Activated CD8-positive, alpha-beta T cell treated with anti-CD3 and anti-CD28 coated beads, Interleukin-2, amount 10 ng/mL, durations not matched to agents 7 days and 5 days (primary cell): ENCODE results near the gene TFEB. TPM values are rescaled to one million over a fixed set of nuclear protein-coding genes. Genes with fewer than 3 reads are reported as not detected.
A peak's percentile ranks its signal among the peaks of the same experiment; 100 is the strongest.

ENCODE experiments used
- ATAC-seq: fragments of 150-1000 bp; cut with Tn5 transposase; one replicate; pipeline ENCODE4 v1.10.0; 2021; ENCODE audit warnings: moderate library complexity
- CTCF ChIA-PET: fragments of 350-600 bp; sonication (Branson Sonifier 250); formaldehyde crosslinking; loops from one replicate; lab custom pipeline; 2021; ENCODE audit warnings: antibody characterized with exemption; lab: Charles Lee
- POLR2A ChIA-PET: fragments of 350-600 bp; sonication (Branson Sonifier 250); formaldehyde crosslinking; loops from one replicate; lab custom pipeline; 2021; ENCODE audit warnings: antibody characterized with exemption; lab: Charles Lee
- DNase-seq: peaks from one replicate; pipeline ENCODE4 v3.0.0-alpha.2; 2020
- H3K27ac Mint-ChIP-seq: one replicate; pipeline ENCODE4 v1.8.0; 2021; ENCODE audit warnings: mild to moderate bottlenecking, mixed read lengths
- H3K27me3 Mint-ChIP-seq: one replicate; pipeline ENCODE4 v1.8.0; 2021; ENCODE audit warnings: low read depth, mixed read lengths
- H3K36me3 Mint-ChIP-seq: one replicate; pipeline ENCODE4 v1.8.0; 2021; ENCODE audit warnings: low read depth, mixed read lengths
- H3K4me1 Mint-ChIP-seq: one replicate; pipeline ENCODE4 v1.8.0; 2021; ENCODE audit warnings: low read depth, mixed read lengths
- H3K4me3 Mint-ChIP-seq: one replicate; pipeline ENCODE4 v1.8.0; 2021; ENCODE audit warnings: mild to moderate bottlenecking, mixed read lengths
- H3K9me3 Mint-ChIP-seq: one replicate; pipeline ENCODE4 v1.8.0; 2022; ENCODE audit warnings: mixed read lengths; ENCODE audit not compliant: insufficient read depth
- total RNA-seq, 2 experiments: library from RNA; stranded (reverse); gene quantifications; one replicate each; pipeline ENCODE4 v1.2.3, GENCODE V29; 2021

The TFEB gene
- total RNA-seq, 2 experiments from 2014 or later: 18.5 to 21.2 TPM

DNA sequence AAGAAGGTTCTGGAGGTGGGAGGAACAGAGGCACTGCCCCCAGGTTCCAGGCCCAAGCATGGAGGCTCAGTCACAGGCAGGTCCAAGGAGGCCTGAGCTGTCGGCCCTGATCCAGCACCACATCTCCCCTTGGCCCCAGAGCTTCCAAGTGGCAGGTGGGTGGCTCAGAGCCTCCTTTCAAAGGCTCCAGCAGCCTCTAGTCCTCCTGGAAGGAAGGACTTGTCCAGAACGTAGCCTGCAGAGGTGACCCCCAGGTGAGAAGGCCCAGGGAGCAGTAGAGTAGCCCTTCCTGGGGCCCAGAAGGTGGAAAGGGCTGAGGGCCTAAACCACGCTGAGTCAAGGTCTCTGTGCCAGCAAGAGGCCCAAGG, 7.7 kb downstream of the TFEB start:
- Mint-ChIP-seq H3K27me3 (no peaks in the 10 kb centered on the region), H3K27ac (no peak overlapping the region), H3K36me3 (peaks cover 3% of the 10 kb centered on the region), H3K4me1 (peaks cover 44% of the 10 kb centered on the region), H3K4me3 (no peak overlapping the region), H3K9me3 (no peaks in the 10 kb centered on the region)
- DNase-seq (no peak), ATAC-seq (no peak)
- ChIA-PET POLR2A (interaction anchor here (1.6 kb wide), 1 partner anchor 9 kb away, joined by 3 read pairs; no protein-coding TSS in a partner anchor), CTCF (interaction anchor here (0.8 to 1.9 kb wide), 2 partner anchors 8 to 21 kb away, joined by 3 to 5 read pairs; no protein-coding TSS in a partner anchor)

DNA sequence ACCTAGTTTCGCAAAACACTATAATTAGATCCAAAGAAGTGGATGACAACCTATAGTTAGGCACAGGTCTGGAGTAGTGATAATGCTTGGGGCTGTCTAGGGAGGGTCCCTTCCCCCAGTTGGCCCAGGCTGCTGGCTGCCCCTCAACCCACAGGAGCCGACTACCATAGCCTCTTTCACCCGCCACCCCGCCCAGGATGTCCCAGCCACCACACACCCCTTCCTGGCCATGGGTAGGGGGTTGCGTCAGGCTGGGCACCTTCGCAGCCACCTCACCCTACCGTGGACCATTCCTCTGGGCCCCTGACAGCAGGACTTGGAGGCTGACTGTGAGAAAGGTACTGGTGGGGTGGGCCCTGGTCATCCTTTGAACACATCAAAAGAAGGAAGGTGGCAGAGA, 8.5 kb downstream of the TFEB start:
- H3K9me3 Mint-ChIP-seq: no peaks in the 10 kb centered on the region
- ChIA-PET CTCF (no interaction called here), POLR2A (interaction anchor here (1.6 kb wide), 1 partner anchor 8 kb away, joined by 3 read pairs; no protein-coding TSS in a partner anchor)
- H3K27ac Mint-ChIP-seq: peak overlapping the region; percentile 39
- DNase-seq: no peak
- H3K27me3 Mint-ChIP-seq: no peaks in the 10 kb centered on the region
- no peaks in the 10 kb centered on the region for H3K36me3 Mint-ChIP-seq
- H3K4me1 Mint-ChIP-seq: peaks cover 40% of the 10 kb centered on the region
- peak; percentile 24 for ATAC-seq
- no peak overlapping the region for H3K4me3 Mint-ChIP-seq

DNA sequence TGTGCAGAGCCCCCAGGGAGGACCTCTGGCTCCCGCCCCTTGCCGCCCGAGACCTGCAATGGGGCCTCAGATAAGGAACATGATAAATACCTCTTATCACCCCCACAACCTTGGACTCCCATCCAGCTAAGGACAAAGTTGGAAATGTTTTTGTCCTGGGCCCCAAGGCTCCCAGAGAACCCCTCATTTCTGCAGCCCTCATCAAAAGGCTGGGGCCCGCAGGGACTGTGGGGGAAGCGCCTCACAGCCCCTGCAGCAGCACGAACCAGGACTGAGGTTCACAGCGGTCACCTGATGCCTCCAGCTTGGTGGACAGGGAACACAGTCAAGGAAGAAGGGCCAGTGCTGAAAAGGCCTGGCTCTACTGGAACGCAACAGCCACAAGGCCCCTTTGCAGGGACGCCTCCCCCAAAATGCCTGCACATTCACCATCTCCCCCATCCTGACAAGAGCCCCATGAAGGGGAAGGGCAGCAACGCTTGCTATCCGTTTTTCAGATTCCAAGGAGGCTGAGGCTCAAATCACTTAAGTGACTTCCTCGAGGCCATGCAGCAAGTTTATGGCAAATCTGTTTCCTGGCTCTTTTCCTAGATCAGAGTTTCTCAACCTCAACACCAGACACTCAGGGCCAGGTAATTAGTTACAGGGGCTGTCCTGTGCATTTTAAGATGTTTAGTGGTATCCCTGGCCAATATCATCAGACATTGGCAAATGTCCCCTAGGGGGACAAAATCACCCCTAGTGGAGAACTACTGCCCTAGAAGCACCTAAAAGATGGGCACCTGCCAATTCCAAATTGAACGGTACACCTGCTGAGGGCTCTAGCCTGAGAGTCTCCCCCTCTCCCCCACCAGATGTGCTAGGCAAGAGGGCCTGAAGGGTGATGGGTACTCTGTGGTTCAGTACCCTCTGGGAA, 10.6 kb downstream of the TFEB start:
- no peaks in the 10 kb centered on the region for H3K36me3 Mint-ChIP-seq

DNA sequence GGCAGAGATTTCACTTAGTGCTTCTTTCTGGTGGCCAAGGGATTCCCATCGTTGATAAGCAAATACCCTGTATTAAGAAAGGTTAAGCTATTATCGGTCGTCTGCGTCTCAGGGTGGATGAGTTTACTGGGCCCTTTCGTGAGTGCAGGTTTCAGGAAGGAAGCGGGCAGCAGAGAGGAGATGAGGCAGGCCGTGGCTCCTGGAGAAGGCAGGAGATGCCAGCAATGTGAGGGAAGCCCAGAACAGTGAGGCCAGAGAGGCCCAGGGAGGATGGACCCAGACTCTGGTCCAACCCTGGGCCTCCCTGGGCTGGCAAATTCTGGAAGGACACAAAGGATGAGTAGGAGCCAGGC, 11.2 kb downstream of the TFEB start:
- Mint-ChIP-seq H3K9me3 (no peaks in the 10 kb centered on the region), H3K36me3 (no peaks in the 10 kb centered on the region), H3K27ac (no peak overlapping the region), H3K4me1 (peaks cover 18% of the 10 kb centered on the region), H3K27me3 (no peaks in the 10 kb centered on the region), H3K4me3 (no peak overlapping the region)
- no peak for DNase-seq
- ChIA-PET CTCF (interaction anchor here (0.8 kb wide), 1 partner anchor 9 kb away, joined by 6 read pairs; no protein-coding TSS in a partner anchor), POLR2A (no interaction called here)
- no peak for ATAC-seq

More for the DNA sequence above, 10.6 kb downstream of the TFEB start:
- H3K4me1 Mint-ChIP-seq: peaks cover 22% of the 10 kb centered on the region
- H3K27me3 Mint-ChIP-seq: no peaks in the 10 kb centered on the region
- no peak overlapping the region for H3K27ac Mint-ChIP-seq
- ChIA-PET POLR2A (no interaction called here), CTCF (interaction anchor here (0.8 kb wide), 1 partner anchor 8 kb away, joined by 6 read pairs; no protein-coding TSS in a partner anchor)
- H3K9me3 Mint-ChIP-seq: no peaks in the 10 kb centered on the region
- no peak for DNase-seq
- no peak overlapping the region for H3K4me3 Mint-ChIP-seq
- ATAC-seq: no peak

DNA sequence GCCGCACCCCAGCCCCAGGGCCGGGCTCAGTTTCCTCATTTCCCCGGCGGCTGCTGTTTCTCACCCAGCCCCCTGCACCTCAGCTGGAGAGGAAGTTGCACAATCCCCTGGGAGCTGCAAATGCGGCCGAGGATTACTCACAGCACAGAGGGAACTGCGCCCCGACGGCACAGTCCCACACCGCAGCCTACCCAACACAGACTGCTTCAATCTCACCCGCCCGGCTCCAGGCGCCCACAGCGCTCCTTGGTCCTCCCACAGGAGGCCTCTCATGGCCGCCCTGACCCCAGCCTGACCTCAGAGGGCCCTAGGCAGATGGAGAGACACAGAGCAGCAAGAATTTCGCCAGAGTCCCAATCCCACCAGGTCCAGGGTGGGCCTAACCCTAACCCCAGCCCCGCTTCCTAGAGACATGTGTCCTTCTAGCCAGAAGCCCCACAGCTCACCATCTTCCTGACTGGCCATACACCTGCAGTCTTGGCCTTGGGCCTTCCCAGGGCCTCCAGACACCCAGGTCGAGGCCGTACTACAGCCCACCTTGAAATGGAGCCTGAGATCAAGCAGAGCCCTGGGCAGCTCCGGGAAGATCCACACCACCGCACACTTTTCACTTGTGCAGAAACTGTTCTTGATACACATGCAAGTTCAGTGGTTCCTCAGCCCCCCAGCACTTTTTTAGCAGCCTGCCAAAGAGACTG, 11.7 kb downstream of the TFEB start:
- H3K9me3 Mint-ChIP-seq: no peaks in the 10 kb centered on the region
- no peak for DNase-seq
- no peak overlapping the region for H3K27ac Mint-ChIP-seq
- H3K4me1 Mint-ChIP-seq: peaks cover 15% of the 10 kb centered on the region
- ChIA-PET CTCF (interaction anchor here (0.8 kb wide), 1 partner anchor 10 kb away, joined by 6 read pairs; no protein-coding TSS in a partner anchor), POLR2A (no interaction called here)
- no peak for ATAC-seq
- H3K36me3 Mint-ChIP-seq: no peaks in the 10 kb centered on the region
- H3K27me3 Mint-ChIP-seq: no peaks in the 10 kb centered on the region
- H3K4me3 Mint-ChIP-seq: no peak overlapping the region

DNA sequence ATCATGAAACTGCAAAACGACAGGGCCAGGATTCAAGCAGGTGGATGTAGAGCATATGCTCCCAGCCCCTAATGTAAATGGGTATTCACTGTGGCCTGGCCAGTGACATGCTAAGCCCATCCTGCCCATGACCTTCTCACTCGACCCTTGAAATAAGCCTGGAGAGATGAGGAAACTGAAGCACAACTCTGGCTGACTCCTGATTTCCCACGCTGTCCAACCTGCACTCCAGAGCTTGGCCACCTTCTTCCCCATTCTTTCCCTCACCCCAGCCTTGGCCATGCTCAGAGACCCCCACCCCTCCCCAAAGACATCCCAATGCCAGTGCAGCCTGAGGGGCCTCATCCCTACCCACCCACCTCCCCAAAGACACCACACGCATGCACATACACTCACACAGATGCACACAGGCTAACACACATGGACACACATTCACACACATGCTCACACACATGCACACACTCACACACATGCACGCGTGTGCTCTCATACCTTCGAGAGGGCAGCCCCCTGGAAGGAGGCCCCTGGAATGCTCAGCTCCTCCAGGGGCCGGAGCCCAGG, 12.4 kb downstream of the TFEB start:
- ATAC-seq: no peak
- no peak overlapping the region for H3K4me3 Mint-ChIP-seq
- no peak for DNase-seq
- no peaks in the 10 kb centered on the region for H3K36me3 Mint-ChIP-seq
- H3K4me1 Mint-ChIP-seq: peaks cover 15% of the 10 kb centered on the region
- POLR2A ChIA-PET: no interaction called here
- no peaks in the 10 kb centered on the region for H3K27me3 Mint-ChIP-seq
- CTCF ChIA-PET: no interaction called here
- H3K9me3 Mint-ChIP-seq: no peaks in the 10 kb centered on the region
- no peak overlapping the region for H3K27ac Mint-ChIP-seq

DNA sequence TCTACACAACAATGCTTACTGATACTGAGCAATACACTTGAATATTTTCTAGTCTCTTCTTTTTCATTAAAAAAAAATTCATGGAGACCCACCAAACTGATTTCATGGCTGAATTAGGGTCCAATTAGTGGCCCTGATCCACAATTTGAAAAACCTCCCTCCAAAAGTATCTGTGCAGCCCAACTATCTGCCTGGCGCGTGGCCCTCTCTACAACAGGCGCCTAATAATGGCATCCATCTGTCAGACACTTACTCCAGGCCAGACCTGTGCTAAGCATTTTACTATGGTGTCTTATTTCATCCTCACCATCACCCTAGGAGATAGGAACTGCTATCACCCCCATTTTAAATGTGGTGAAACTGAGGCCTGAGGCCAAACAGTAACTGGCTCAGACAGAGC, 14.0 kb downstream of the TFEB start:
- ATAC-seq: no peak
- no peaks in the 10 kb centered on the region for H3K36me3 Mint-ChIP-seq
- POLR2A ChIA-PET: no interaction called here
- CTCF ChIA-PET: no interaction called here
- H3K4me3 Mint-ChIP-seq: no peak overlapping the region
- H3K4me1 Mint-ChIP-seq: peaks cover 19% of the 10 kb centered on the region
- H3K27me3 Mint-ChIP-seq: no peaks in the 10 kb centered on the region
- no peak for DNase-seq
- H3K27ac Mint-ChIP-seq: no peak overlapping the region
- no peaks in the 10 kb centered on the region for H3K9me3 Mint-ChIP-seq

DNA sequence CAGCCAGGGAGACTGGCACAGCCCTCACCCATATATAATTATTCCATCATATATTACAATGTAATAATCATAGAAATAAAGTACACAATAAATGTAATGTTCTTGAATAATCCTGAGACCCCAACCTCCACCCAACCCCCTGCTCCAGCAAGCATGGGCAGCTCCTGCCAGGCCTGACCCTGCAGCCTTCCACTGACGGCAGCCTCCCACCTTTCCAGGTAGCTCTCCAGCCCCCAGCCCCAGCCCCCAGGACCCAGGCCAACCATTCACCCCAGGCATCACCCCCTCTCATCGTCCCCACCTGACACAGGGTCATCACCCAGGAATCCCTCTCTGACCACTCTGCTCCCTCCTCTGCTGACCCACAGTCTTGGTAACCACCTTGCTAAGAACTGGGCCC, 14.6 kb downstream of the TFEB start:
- H3K36me3 Mint-ChIP-seq: peaks cover under 1% of the 10 kb centered on the region
- no peak overlapping the region for H3K27ac Mint-ChIP-seq
- POLR2A ChIA-PET: no interaction called here

DNA sequence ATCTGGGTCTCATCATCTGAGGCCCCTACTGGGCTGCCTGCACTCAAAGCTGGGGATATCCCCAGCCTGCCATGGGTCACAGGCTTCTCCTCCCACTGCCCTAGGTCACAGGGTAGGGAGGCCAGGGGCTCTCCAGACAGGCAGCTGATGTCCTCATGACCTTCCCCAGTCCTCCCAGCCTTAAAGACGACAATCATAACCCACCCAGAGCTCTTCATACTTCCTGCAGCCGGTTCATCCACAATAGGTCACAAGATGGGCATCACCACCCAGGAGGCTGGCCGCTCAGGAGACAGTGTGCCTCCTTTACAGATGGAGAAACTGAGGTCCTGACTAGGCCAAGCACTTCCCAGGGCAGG, 15.2 kb downstream of the TFEB start:
- POLR2A ChIA-PET: no interaction called here
- Mint-ChIP-seq H3K27me3 (no peaks in the 10 kb centered on the region), H3K36me3 (peaks cover 2% of the 10 kb centered on the region), H3K9me3 (no peaks in the 10 kb centered on the region), H3K27ac (no peak overlapping the region), H3K4me3 (no peak overlapping the region), H3K4me1 (peaks cover 28% of the 10 kb centered on the region)
- CTCF ChIA-PET: interaction anchor here (0.6 to 2.3 kb wide), 5 partner anchors 9 to 56 kb away, joined by 3 to 9 read pairs (median 6); no protein-coding TSS in a partner anchor
- DNase-seq (no peak), ATAC-seq (no peak)

More for the DNA sequence above, 14.6 kb downstream of the TFEB start:
- ATAC-seq: no peak
- Mint-ChIP-seq H3K4me1 (peaks cover 25% of the 10 kb centered on the region), H3K4me3 (no peak overlapping the region), H3K9me3 (no peaks in the 10 kb centered on the region), H3K27me3 (no peaks in the 10 kb centered on the region)
- CTCF ChIA-PET: interaction anchor here (1.3 to 2.3 kb wide), 2 partner anchors 14 to 15 kb away, joined by 6 to 9 read pairs; no protein-coding TSS in a partner anchor
- DNase-seq: no peak

DNA sequence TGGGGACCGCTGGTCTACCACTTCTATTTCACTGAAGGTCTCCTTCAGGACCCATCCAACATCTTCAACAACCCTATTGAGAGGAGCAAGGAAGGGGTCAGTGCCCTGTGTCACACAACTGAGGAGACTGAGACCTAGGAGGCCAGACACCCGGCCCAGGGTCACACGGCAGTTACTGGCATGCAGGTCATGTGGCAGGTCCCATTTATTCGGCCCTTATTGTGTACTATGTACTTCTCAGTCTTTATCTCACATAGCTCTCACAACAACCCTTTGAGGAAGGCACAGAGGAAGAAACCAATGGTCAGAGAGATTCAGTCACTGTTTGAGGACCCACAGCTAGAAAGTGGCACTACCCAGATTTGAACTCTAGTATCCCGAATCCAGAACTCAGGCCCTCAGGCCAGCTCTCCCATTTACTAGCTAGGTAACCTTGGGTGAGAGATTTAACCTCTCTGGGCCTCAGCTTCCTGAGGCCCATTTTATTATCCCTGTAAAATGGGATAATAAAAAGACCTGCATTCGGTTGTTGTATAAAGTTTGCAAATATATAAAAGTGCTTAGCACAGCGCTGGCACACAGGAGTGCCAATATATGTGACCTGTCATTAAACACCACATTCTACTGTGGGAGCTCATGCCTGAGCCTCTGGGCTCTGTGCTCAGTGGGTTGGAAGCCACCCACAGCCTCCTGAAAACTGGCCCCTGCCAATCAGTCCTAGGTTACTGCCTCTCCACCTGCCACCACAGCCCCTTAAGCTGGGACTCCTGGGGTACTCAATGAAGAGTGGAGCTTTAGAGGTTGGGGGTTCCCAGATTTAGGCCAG, 15.8 kb downstream of the TFEB start:
- H3K9me3 Mint-ChIP-seq: no peaks in the 10 kb centered on the region
- no peak overlapping the region for H3K27ac Mint-ChIP-seq
- no peak for DNase-seq
- H3K27me3 Mint-ChIP-seq: no peaks in the 10 kb centered on the region
- H3K36me3 Mint-ChIP-seq: peaks cover 2% of the 10 kb centered on the region
- H3K4me3 Mint-ChIP-seq: no peak overlapping the region
- peaks cover 34% of the 10 kb centered on the region for H3K4me1 Mint-ChIP-seq
- POLR2A ChIA-PET: no interaction called here
- ATAC-seq: no peak
- CTCF ChIA-PET: interaction anchor here (0.6 to 2.3 kb wide), 6 partner anchors 9 to 56 kb away, joined by 3 to 9 read pairs (median 6); no protein-coding TSS in a partner anchor

DNA sequence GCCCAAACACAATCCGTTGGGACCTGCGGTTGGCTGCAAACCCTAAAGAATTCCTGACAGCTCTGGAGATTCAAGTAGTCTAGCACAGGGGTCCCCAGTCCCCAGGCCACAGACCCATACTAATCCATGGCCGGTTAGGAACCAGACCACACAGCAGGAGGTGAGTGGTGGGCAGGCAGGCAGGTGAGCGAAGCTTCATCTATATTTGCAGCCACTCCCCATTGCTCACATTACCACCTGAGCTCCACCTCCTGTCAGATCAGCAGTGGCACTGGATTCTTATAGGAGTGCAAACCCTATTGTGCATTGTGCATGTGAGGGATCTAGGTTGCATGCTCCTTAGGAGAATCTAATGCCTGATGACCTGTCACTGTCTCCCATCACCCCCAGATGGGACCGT, 16.6 kb downstream of the TFEB start:
- Mint-ChIP-seq H3K27ac (no peak overlapping the region), H3K4me3 (no peak overlapping the region), H3K9me3 (no peaks in the 10 kb centered on the region), H3K27me3 (no peaks in the 10 kb centered on the region), H3K4me1 (peaks cover 36% of the 10 kb centered on the region), H3K36me3 (peaks cover 2% of the 10 kb centered on the region)
- POLR2A ChIA-PET: interaction anchor here (0.9 kb wide), 1 partner anchor 9 kb away, joined by 3 read pairs; no protein-coding TSS in a partner anchor
- DNase-seq (no peak), ATAC-seq (no peak)
- CTCF ChIA-PET: interaction anchor here (1.0 to 2.3 kb wide), 4 partner anchors 10 to 57 kb away, joined by 3 to 9 read pairs (median 6); no protein-coding TSS in a partner anchor
